ENCODE results near the gene TTLL8.

- TF ChIP-seq EP300 (IDR thresholded peaks at IDR 0.05; ENCODE audit: borderline replicate concordance) (no peak), TCF12 (IDR thresholded peaks at IDR 0.05; ENCODE audit: low read depth) (no peak), TEAD4 (IDR thresholded peaks at IDR 0.05) (no peak), YY1 (IDR thresholded peaks at IDR 0.05; ENCODE audit: low read depth) (no peak), TAF1 (IDR thresholded peaks at IDR 0.05; ENCODE audit: low read depth) (no peak), RAD21 (IDR thresholded peaks at IDR 0.05; ENCODE audit: low read depth) (no peak), CEBPB (IDR thresholded peaks at IDR 0.05) (no peak), FOXM1 (IDR thresholded peaks at IDR 0.05; ENCODE audit: borderline replicate concordance, low read depth) (no peak), USF1 (IDR thresholded peaks at IDR 0.05) (no peak), CREB1 (IDR thresholded peaks at IDR 0.05; ENCODE audit: low read depth) (no peak)
These were observed 33.1 kb upstream of the TTLL8 start for GRCh38 chr22:50091092-50091768.
